NOMO-1 (cell line): Measurements from ENCODE around the gene MIB2.
"Not testable (repeated sequence)": the region's sequence is repeated elsewhere in the genome, so short reads cannot be mapped to it uniquely, and the experiment has no call there.

Experiments
- DNase-seq, 2 experiments: peaks; one replicate each; lab custom pipeline; 2025; ENCODE audit not compliant: unreplicated experiment in 2 of 2; lab: John Stamatoyannopoulos, UW

MIB2 gene

GRCh38 chr1:1626207-1627141 lies 11.2 kb downstream of the MIB2 start:
- no peak for DNase-seq

- DNase-seq = no peak
Measured at GRCh38 chr1:1627261-1627828, 12.0 kb downstream of the MIB2 start.

- DNase-seq = no peak
Measured at GRCh38 chr1:1627829-1628753, 12.8 kb downstream of the MIB2 start.

- DNase-seq = no peak
Measured at GRCh38 chr1:1628754-1629429, 13.6 kb downstream of the MIB2 start.

GRCh38 chr1:1629430-1630190 lies 14.3 kb downstream of the MIB2 start:
- no peak for DNase-seq

- DNase-seq = no peak
Measured at GRCh38 chr1:1630191-1630964, 15.1 kb downstream of the MIB2 start.

GRCh38 chr1:1630965-1631781 lies 15.9 kb downstream of the MIB2 start:
- DNase-seq = no peak

GRCh38 chr1:1631782-1632420 lies 16.6 kb downstream of the MIB2 start, which contains the start of gene MMP23B:
Gene MMP23B, plus strand, starts transcription at chr1:1632173. Its CDS starts 46 bp downstream, at chr1:1632219.
- DNase-seq = no peak

- not testable (repeated sequence) for DNase-seq
Measured at GRCh38 chr1:1633409-1633808, 18.1 kb downstream of the MIB2 start.

GRCh38 chr1:1634613-1635012 lies 19.3 kb downstream of the MIB2 start:
- not testable (repeated sequence) for DNase-seq

- DNase-seq = not testable (repeated sequence)
Measured at GRCh38 chr1:1636621-1637478, 21.6 kb downstream of the MIB2 start.

GRCh38 chr1:1637479-1637875 lies 22.2 kb downstream of the MIB2 start:
- DNase-seq = not testable (repeated sequence)

GRCh38 chr1:1638528-1638927 lies 23.2 kb downstream of the MIB2 start:
- not testable (repeated sequence) for DNase-seq

- not testable (repeated sequence) for DNase-seq
Measured at GRCh38 chr1:1639368-1639767, 24.1 kb downstream of the MIB2 start.

- not testable (repeated sequence) for DNase-seq
Measured at GRCh38 chr1:1640081-1640480, 24.8 kb downstream of the MIB2 start.

GRCh38 chr1:1640711-1641461 lies 25.6 kb downstream of the MIB2 start:
- DNase-seq = not testable (repeated sequence)
